ENCODE measurements around the gene EPHA8. TPM values are rescaled to one million over a fixed set of nuclear protein-coding genes. Genes with fewer than 3 reads are reported as not detected.

Gene EPHA8

Small RNAs within 50 kb of the gene (microRNA-seq; reads per million reads assigned to microRNA genes)
- not detected for gene MIR6127

All from HL-60 (cell line).